H9 (cell line): ENCODE data around the gene RETN. TPM values are rescaled to one million over a fixed set of nuclear protein-coding genes. Genes with fewer than 3 reads are reported as not detected.

Experiments used
- DNase-seq: peaks from one replicate; pipeline ENCODE4 v3.0.0-alpha.2; 2017
- H2AFZ ChIP-seq: one replicate; pipeline ENCODE4 v1.6.1; 2013; ENCODE audit warnings: mild to moderate bottlenecking, low read length, control low read depth, moderate library complexity
- H2AK5ac ChIP-seq: 2 replicates; pipeline ENCODE4 v1.6.1; 2013; ENCODE audit warnings: low read length, control low read depth, mixed read lengths; ENCODE audit not compliant: insufficient read length
- H2BK120ac ChIP-seq: one replicate; pipeline ENCODE4 v1.6.1; 2013; ENCODE audit warnings: low read depth, mild to moderate bottlenecking, low read length, control low read depth, inconsistent platforms; ENCODE audit not compliant: poor library complexity, severe bottlenecking
- H2BK12ac ChIP-seq: 2 replicates; pipeline ENCODE4 v1.6.1; 2013; ENCODE audit warnings: low read length, control low read depth, mixed read lengths, low read depth; ENCODE audit not compliant: insufficient read length
- H2BK15ac ChIP-seq: 2 replicates; pipeline ENCODE4 v1.6.1; 2013; ENCODE audit warnings: low read depth, low read length, control low read depth
- H2BK20ac ChIP-seq: one replicate; pipeline ENCODE4 v1.6.1; 2013; ENCODE audit warnings: low read depth, mild to moderate bottlenecking, low read length, control low read depth, inconsistent platforms; ENCODE audit not compliant: poor library complexity, severe bottlenecking
- H2BK5ac ChIP-seq: 2 replicates; pipeline ENCODE4 v1.6.1; 2013; ENCODE audit warnings: low read length, control low read depth, mixed read lengths; ENCODE audit not compliant: insufficient read length
- H3K14ac ChIP-seq: 2 replicates; pipeline ENCODE4 v1.6.1; 2013; ENCODE audit warnings: low read length, control low read depth; ENCODE audit not compliant: insufficient read depth
- H3K18ac ChIP-seq: 2 replicates; pipeline ENCODE4 v1.6.1; 2013; ENCODE audit warnings: low read depth, mild to moderate bottlenecking, mixed read lengths, low read length, control low read depth; ENCODE audit not compliant: insufficient read length
- H3K23ac ChIP-seq: 2 replicates; pipeline ENCODE4 v1.6.1; 2013; ENCODE audit warnings: low read length, control low read depth, mixed read lengths, low read depth; ENCODE audit not compliant: insufficient read length
- H3K23me2 ChIP-seq: 2 replicates; pipeline ENCODE4 v1.6.1; 2013; ENCODE audit warnings: low read depth, mild to moderate bottlenecking, mixed read lengths, low read length, control low read depth; ENCODE audit not compliant: insufficient read length, poor library complexity, severe bottlenecking
- H3K27ac ChIP-seq: 2 replicates; pipeline ENCODE4 v1.5.1; 2013; ENCODE audit warnings: low read length, control low read depth, mixed read lengths, low read depth; ENCODE audit not compliant: insufficient read length
- H3K27me3 ChIP-seq: 2 replicates; pipeline ENCODE4 v1.6.1; 2013; ENCODE audit warnings: low read length, control low read depth, inconsistent platforms; ENCODE audit not compliant: insufficient read depth
- H3K4ac ChIP-seq: 2 replicates; pipeline ENCODE4 v1.6.1; 2013; ENCODE audit warnings: low read depth, mild to moderate bottlenecking, control low read depth, inconsistent platforms, low read length, moderate library complexity
- H3K4me1 ChIP-seq: 2 replicates; pipeline ENCODE4 v1.6.1; 2013; ENCODE audit warnings: low read length, control low read depth, inconsistent platforms; ENCODE audit not compliant: insufficient read depth
- H3K4me2 ChIP-seq: 2 replicates; pipeline ENCODE4 v1.6.1; 2013; ENCODE audit warnings: low read length, control low read depth, mixed read lengths; ENCODE audit not compliant: insufficient read length, insufficient read depth
- H3K56ac ChIP-seq: 2 replicates; pipeline ENCODE4 v1.6.1; 2013; ENCODE audit warnings: low read depth, mild to moderate bottlenecking, mixed read lengths, low read length, control low read depth; ENCODE audit not compliant: insufficient read length
- H3K79me1 ChIP-seq: 2 replicates; pipeline ENCODE4 v1.6.1; 2013; ENCODE audit warnings: low read depth, mild to moderate bottlenecking, moderate library complexity, low read length, control low read depth, inconsistent platforms; ENCODE audit not compliant: insufficient read depth, poor library complexity, severe bottlenecking
- H3K79me2 ChIP-seq: 2 replicates; pipeline ENCODE4 v1.6.1; 2013; ENCODE audit warnings: low read length, control low read depth, inconsistent platforms; ENCODE audit not compliant: insufficient read depth
- H3K9ac ChIP-seq: 2 replicates; pipeline ENCODE4 v1.6.1; 2013; ENCODE audit warnings: low read length, control low read depth, mixed read lengths; ENCODE audit not compliant: insufficient read length; ENCODE audit errors: extremely low read depth
- H3K9me3 ChIP-seq: one replicate; pipeline ENCODE4 v1.6.1; 2013; ENCODE audit warnings: low read depth, low read length, inconsistent platforms; ENCODE audit not compliant: control insufficient read depth
- H3T11ph ChIP-seq: one replicate; pipeline ENCODE4 v1.6.1; 2013; ENCODE audit warnings: mild to moderate bottlenecking, low read length, control low read depth, inconsistent platforms
- H4K20me1 ChIP-seq: one replicate; pipeline ENCODE4 v1.6.1; 2013; ENCODE audit not compliant: control insufficient read depth, insufficient read length, insufficient read depth
- H4K5ac ChIP-seq: 2 replicates; pipeline ENCODE4 v1.6.1; 2013; ENCODE audit warnings: low read depth, mild to moderate bottlenecking, mixed read lengths, low read length, control low read depth; ENCODE audit not compliant: insufficient read length
- H4K8ac ChIP-seq: replicated peaks from 2 replicates; pipeline ENCODE4 v1.6.1; 2013; ENCODE audit warnings: low read length, control low read depth, mixed read lengths, low read depth; ENCODE audit not compliant: insufficient read length
- H4K91ac ChIP-seq: 2 replicates; pipeline ENCODE4 v1.6.1; 2013; ENCODE audit warnings: low read depth, mild to moderate bottlenecking, moderate library complexity, mixed read lengths, low read length, control low read depth; ENCODE audit not compliant: insufficient read length
- H3K27ac Mint-ChIP-seq, 3 experiments: 2 replicates in 2 of 3; 3 replicates in 1 of 3; pipeline ENCODE4 v1.8.0; 2020 to 2021; ENCODE audit warnings: mixed read lengths in 3 of 3, mild to moderate bottlenecking in 1 of 3, moderate library complexity in 1 of 3
- H3K27me3 Mint-ChIP-seq: 2 replicates; pipeline ENCODE4 v1.8.0; 2021; ENCODE audit warnings: low read depth, mild to moderate bottlenecking, moderate library complexity, mixed read lengths
- H3K36me3 Mint-ChIP-seq, 3 experiments: 2 replicates in 2 of 3; 3 replicates in 1 of 3; pipeline ENCODE4 v1.8.0; 2020 to 2021; ENCODE audit warnings: low read depth in 3 of 3, mixed read lengths in 3 of 3; ENCODE audit not compliant: insufficient read depth in 1 of 3
- H3K4me1 Mint-ChIP-seq, 2 experiments: 2 replicates each; pipeline ENCODE4 v1.8.0; 2020; ENCODE audit warnings: mixed read lengths in 2 of 2
- H3K4me3 Mint-ChIP-seq, 2 experiments: 2 replicates in 1 of 2; 3 replicates in 1 of 2; pipeline ENCODE4 v1.8.0; 2020 to 2021; ENCODE audit warnings: mild to moderate bottlenecking in 2 of 2, mixed read lengths in 2 of 2, moderate library complexity in 1 of 2
- H3K9me3 Mint-ChIP-seq, 2 experiments: 2 replicates in 1 of 2; 3 replicates in 1 of 2; pipeline ENCODE4 v1.8.0; 2020; ENCODE audit warnings: mild to moderate bottlenecking in 2 of 2, mixed read lengths in 2 of 2, moderate library complexity in 1 of 2
- WGBS: extraction: QIAGEN DNeasy Blood & Tissue Kit; methylation state at CpG from one replicate; pipeline ENCODE4 v1.1.7; 2013; ENCODE audit warnings: missing lambda C conversion rate, low lambda C conversion rate, mixed read lengths; ENCODE audit not compliant: insufficient read length; ENCODE audit errors: extremely low coverage; 5-methylcytosine and 5-hydroxymethylcytosine counted together
- total RNA-seq: library from RNA; stranded (reverse); gene quantifications from 2 replicates; pipeline ENCODE4 v1.2.1, GENCODE V29; 2021
- TF ChIP-seq, protein P1 (sequence below): fragments of 200-600 bp; sonication (generic); conservative IDR thresholded peaks from 3 replicates; pipeline ENCODE4 v1.8.0; 2021; ENCODE audit warnings: antibody characterized with exemption, mild to moderate bottlenecking

The RETN gene
- total RNA-seq, 1 experiment from 2014 or later: not detected

DNA sequence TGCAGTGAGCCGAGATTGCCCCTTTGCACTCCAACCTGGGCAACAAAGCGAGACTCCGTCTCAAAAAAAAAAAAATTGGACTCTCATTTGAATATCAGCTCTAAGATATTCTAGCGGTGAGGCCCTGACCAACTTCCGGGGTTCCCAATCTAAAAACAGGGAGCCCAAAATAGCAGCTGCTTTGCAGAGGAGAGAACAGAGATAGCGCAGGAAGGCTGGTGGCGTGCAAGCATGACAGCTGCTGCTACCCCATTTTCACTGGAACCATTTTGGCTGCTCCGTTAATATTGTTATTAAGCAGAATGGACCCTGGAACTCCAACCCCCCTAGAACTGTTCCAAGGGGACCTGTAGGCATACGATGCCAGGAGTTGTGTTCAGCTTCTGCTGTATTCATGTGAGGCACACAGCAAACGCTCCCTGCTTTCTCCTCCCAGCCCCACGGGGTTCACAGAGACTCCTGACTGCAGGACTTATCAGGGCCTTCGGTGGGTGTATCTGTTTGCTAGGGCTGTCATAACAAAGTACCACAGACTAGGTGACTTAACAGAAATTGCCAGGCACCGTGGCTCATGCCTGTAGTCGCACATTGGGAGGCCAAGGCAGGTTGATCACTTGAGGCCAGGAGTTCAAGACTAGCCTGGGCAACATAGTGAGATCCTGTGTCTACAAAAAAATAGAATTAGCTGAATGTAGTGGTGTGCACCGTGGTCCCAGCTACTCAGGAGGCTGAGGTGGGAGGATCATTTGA lies 20.4 kb upstream of the RETN start:
- no peak overlapping the region for H2BK120ac ChIP-seq
- DNase-seq: no peak
- H3K23me2 ChIP-seq: no peaks in the 10 kb centered on the region
- H3K4me2 ChIP-seq: no peak overlapping the region
- H3K4me1 ChIP-seq: no peaks in the 10 kb centered on the region
- no peak overlapping the region for H4K8ac ChIP-seq
- no peak overlapping the region for H3T11ph ChIP-seq
- no peak overlapping the region for H3K9ac ChIP-seq
- no peak overlapping the region for H4K5ac ChIP-seq
- Mint-ChIP-seq H3K36me3 (peaks cover 0 to 8% (median 4%) of the 10 kb centered on the region in 3 experiments; a peak in 3 of 7 replicates), H3K27ac (no peak overlapping the region), H3K4me3 (no peak overlapping the region; a peak in 1 of 5 replicates), H3K27me3 (peaks cover 39% of the 10 kb centered on the region), H3K4me1 (peaks cover 3 to 4% of the 10 kb centered on the region in 2 experiments), H3K9me3 (peaks cover 0 to 3% of the 10 kb centered on the region in 2 experiments; a peak in 3 of 5 replicates)
- no peak overlapping the region for H3K14ac ChIP-seq
- no peak overlapping the region for H3K18ac ChIP-seq
- no peak overlapping the region for H2BK5ac ChIP-seq
- no peak overlapping the region for H2AFZ ChIP-seq
- no peaks in the 10 kb centered on the region for H3K79me2 ChIP-seq
- H3K56ac ChIP-seq: no peak overlapping the region
- TF ChIP-seq, protein P1, sequence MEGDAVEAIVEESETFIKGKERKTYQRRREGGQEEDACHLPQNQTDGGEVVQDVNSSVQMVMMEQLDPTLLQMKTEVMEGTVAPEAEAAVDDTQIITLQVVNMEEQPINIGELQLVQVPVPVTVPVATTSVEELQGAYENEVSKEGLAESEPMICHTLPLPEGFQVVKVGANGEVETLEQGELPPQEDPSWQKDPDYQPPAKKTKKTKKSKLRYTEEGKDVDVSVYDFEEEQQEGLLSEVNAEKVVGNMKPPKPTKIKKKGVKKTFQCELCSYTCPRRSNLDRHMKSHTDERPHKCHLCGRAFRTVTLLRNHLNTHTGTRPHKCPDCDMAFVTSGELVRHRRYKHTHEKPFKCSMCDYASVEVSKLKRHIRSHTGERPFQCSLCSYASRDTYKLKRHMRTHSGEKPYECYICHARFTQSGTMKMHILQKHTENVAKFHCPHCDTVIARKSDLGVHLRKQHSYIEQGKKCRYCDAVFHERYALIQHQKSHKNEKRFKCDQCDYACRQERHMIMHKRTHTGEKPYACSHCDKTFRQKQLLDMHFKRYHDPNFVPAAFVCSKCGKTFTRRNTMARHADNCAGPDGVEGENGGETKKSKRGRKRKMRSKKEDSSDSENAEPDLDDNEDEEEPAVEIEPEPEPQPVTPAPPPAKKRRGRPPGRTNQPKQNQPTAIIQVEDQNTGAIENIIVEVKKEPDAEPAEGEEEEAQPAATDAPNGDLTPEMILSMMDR: no peak
- no peak overlapping the region for H3K23ac ChIP-seq
- no peak overlapping the region for H2BK20ac ChIP-seq
- no peak overlapping the region for H2BK15ac ChIP-seq
- H3K27ac ChIP-seq: no peak overlapping the region
- H3K79me1 ChIP-seq: no peaks in the 10 kb centered on the region
- no peaks in the 10 kb centered on the region for H4K20me1 ChIP-seq
- H2BK12ac ChIP-seq: no peak overlapping the region
- no peak overlapping the region for H4K91ac ChIP-seq
- no peaks in the 10 kb centered on the region for H3K9me3 ChIP-seq
- peaks cover 4% of the 10 kb centered on the region; the same call in 1 of the 2 replicates for H3K27me3 ChIP-seq
- H2AK5ac ChIP-seq: no peak overlapping the region
- no CpG with 5 or more reads among the region's 15 CpGs for WGBS
- no peak overlapping the region for H3K4ac ChIP-seq
